ENCODE data around the gene LRRK1.

DNA sequence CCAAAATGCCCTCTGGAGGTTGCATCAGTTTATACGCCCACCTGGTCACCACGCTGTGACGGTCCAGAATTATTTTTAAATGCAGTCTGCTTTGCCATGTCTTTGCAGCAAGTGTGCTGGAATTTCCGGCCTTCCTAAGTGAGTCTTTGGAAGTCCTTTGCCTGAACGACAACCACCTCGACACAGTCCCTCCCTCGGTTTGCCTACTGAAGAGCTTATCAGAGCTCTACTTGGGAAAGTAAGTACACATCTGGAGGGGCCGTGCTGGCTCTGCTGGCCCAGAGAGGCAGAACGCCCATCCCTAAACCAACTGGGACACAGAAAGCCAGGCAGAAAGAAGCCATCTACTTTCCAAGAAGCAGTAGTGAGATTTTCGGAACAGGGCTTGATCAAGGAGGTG is 101.8 kb downstream of the LRRK1 start:
- TF ChIP-seq, protein P1, sequence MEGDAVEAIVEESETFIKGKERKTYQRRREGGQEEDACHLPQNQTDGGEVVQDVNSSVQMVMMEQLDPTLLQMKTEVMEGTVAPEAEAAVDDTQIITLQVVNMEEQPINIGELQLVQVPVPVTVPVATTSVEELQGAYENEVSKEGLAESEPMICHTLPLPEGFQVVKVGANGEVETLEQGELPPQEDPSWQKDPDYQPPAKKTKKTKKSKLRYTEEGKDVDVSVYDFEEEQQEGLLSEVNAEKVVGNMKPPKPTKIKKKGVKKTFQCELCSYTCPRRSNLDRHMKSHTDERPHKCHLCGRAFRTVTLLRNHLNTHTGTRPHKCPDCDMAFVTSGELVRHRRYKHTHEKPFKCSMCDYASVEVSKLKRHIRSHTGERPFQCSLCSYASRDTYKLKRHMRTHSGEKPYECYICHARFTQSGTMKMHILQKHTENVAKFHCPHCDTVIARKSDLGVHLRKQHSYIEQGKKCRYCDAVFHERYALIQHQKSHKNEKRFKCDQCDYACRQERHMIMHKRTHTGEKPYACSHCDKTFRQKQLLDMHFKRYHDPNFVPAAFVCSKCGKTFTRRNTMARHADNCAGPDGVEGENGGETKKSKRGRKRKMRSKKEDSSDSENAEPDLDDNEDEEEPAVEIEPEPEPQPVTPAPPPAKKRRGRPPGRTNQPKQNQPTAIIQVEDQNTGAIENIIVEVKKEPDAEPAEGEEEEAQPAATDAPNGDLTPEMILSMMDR (IDR thresholded peaks at IDR 0.05) = no peak
- no peak for TF ChIP-seq POLR2A (IDR thresholded peaks at IDR 0.05)

All from uterus (tissue), 2 donors.